Keratinocyte (primary cell): Measurements from ENCODE around the gene CTDSP1.

ENCODE experiments used
- CTCF ChIP-seq, 3 experiments: IDR thresholded peaks in 1 of 3; conservative IDR thresholded peaks in 1 of 3; optimal IDR thresholded peaks in 1 of 3; 2 replicates in 2 of 3; 3 replicates in 1 of 3; pipeline versions ENCODE3 to v1.5.1; 2011; ENCODE audit warnings: low read length in 3 of 3, mild to moderate bottlenecking in 3 of 3, moderate library complexity in 2 of 3, control low read depth in 1 of 3, inconsistent platforms in 1 of 3; ENCODE audit not compliant: insufficient read depth in 2 of 3; ENCODE audit errors: extremely low read depth in 1 of 3
- EZH2 ChIP-seq: IDR thresholded peaks from one replicate; pipeline ENCODE4 v1.6.1; 2012; ENCODE audit warnings: inconsistent platforms, mild to moderate bottlenecking, low read length, moderate library complexity

GRCh38 chr2:218374795-218375194 lies 24.9 kb upstream of the CTDSP1 start:
- no peak for TF ChIP-seq EZH2
- TF ChIP-seq CTCF (optimal IDR thresholded peaks at IDR 0.05 in 1 of 3, IDR thresholded peaks at IDR 0.05 in 1 of 3, conservative IDR thresholded peaks at IDR 0.05 in 1 of 3; ENCODE audit: extremely low read depth in 1 of 3, insufficient read depth in 2 of 3, low read length in 3 of 3), result no peak
